ENCODE results near the gene TM4SF5.

Gene TM4SF5

GRCh38 chr17:4771519-4772234 is at the start of gene TM4SF5:
Gene TM4SF5, plus strand, starts transcription at chr17:4771886. Its CDS starts 37 bp downstream, at chr17:4771923.
- no peak for DNase-seq

GRCh38 chr17:4722678-4723240 is 48.9 kb upstream of the TM4SF5 start:
- DNase-seq = no peak

GRCh38 chr17:4724650-4725049 is 47.0 kb upstream of the TM4SF5 start:
- no peak for DNase-seq

GRCh38 chr17:4725646-4726310 is 45.9 kb upstream of the TM4SF5 start:
- DNase-seq = no peak

- no peak for DNase-seq
These were observed 43.6 kb upstream of the TM4SF5 start for GRCh38 chr17:4728124-4728523.

GRCh38 chr17:4733073-4733531 is 38.6 kb upstream of the TM4SF5 start:
- no peak for DNase-seq

- DNase-seq = no peak
These were observed 36.7 kb upstream of the TM4SF5 start for GRCh38 chr17:4734857-4735475.

GRCh38 chr17:4735876-4736651 is 35.6 kb upstream of the TM4SF5 start:
- DNase-seq = no peak

- no peak for DNase-seq
These were observed 33.3 kb upstream of the TM4SF5 start for GRCh38 chr17:4738136-4739121.

- peak; percentile 78 for DNase-seq
These were observed 32.3 kb upstream of the TM4SF5 start, which contains the start of the genes CXCL16 and ZMYND15 for GRCh38 chr17:4739122-4740024. Gene CXCL16, minus strand, starts transcription at chr17:4739928. Its CDS starts 589 bp downstream, at chr17:4739339. Gene ZMYND15, plus strand, starts transcription at chr17:4739833. Its CDS starts 716 bp downstream, at chr17:4740549.

GRCh38 chr17:4740025-4740351 is 31.7 kb upstream of the TM4SF5 start:
- DNase-seq = no peak

GRCh38 chr17:4740584-4740983 is 31.1 kb upstream of the TM4SF5 start:
- no peak for DNase-seq

- DNase-seq = no peak
These were observed 30.1 kb upstream of the TM4SF5 start for GRCh38 chr17:4741544-4741943.

GRCh38 chr17:4742133-4742532 is 29.6 kb upstream of the TM4SF5 start:
- no peak for DNase-seq

GRCh38 chr17:4742629-4743028 is 29.1 kb upstream of the TM4SF5 start:
- no peak for DNase-seq

GRCh38 chr17:4743216-4743615 is 28.5 kb upstream of the TM4SF5 start:
- no peak for DNase-seq

GRCh38 chr17:4743898-4744297 is 27.8 kb upstream of the TM4SF5 start:
- no peak for DNase-seq

GRCh38 chr17:4744999-4745969 is 26.4 kb upstream of the TM4SF5 start:
- no peak for DNase-seq

- no peak for DNase-seq
These were observed 23.8 kb upstream of the TM4SF5 start for GRCh38 chr17:4747847-4748246.
